ENCODE measurements around the gene KCNC1. TPM values are rescaled to one million over a fixed set of nuclear protein-coding genes. Genes with fewer than 3 reads are reported as not detected.

Gene KCNC1
- total RNA-seq, 1 donor from 2014 or later = not detected

- no peak for DNase-seq (ENCODE audit: low read depth)
- Histone ChIP-seq H3K36me3 (ENCODE audit: control insufficient read depth, insufficient read depth, low read length) (no peaks in the 10 kb centered on the region), H3K4me3 (ENCODE audit: low read depth, low read length) (no peak overlapping the region), H3K27me3 (ENCODE audit: control insufficient read depth, insufficient read depth, low read length) (no peaks in the 10 kb centered on the region)
- TF ChIP-seq CTCF (IDR thresholded peaks at IDR 0.05; ENCODE audit: insufficient read depth, low read length, poor library complexity, severe bottlenecking) = no peak
These were observed 64.1 kb downstream of the KCNC1 start for GRCh38 chr11:17798716-17799115.

GRCh38 chr11:17799147-17799546 is 64.6 kb downstream of the KCNC1 start:
- no peaks in the 10 kb centered on the region for H3K36me3 ChIP-seq (ENCODE audit: control insufficient read depth, insufficient read depth, low read length)
- no peak overlapping the region for H3K4me3 ChIP-seq (ENCODE audit: low read depth, low read length)
- TF ChIP-seq CTCF (IDR thresholded peaks at IDR 0.05; ENCODE audit: insufficient read depth, low read length, poor library complexity, severe bottlenecking) = no peak
- no peak for DNase-seq (ENCODE audit: low read depth)
- no peaks in the 10 kb centered on the region for H3K27me3 ChIP-seq (ENCODE audit: control insufficient read depth, insufficient read depth, low read length)

- Histone ChIP-seq H3K27me3 (ENCODE audit: control insufficient read depth, insufficient read depth, low read length) (no peaks in the 10 kb centered on the region), H3K4me3 (ENCODE audit: low read depth, low read length) (no peak overlapping the region), H3K36me3 (ENCODE audit: control insufficient read depth, insufficient read depth, low read length) (no peaks in the 10 kb centered on the region)
- DNase-seq (ENCODE audit: low read depth) = no peak
- TF ChIP-seq CTCF (IDR thresholded peaks at IDR 0.05; ENCODE audit: insufficient read depth, low read length, poor library complexity, severe bottlenecking) = no peak
These were observed 66.6 kb downstream of the KCNC1 start for GRCh38 chr11:17801166-17801565.

- Histone ChIP-seq H3K36me3 (ENCODE audit: control insufficient read depth, insufficient read depth, low read length) (no peaks in the 10 kb centered on the region), H3K4me3 (ENCODE audit: low read depth, low read length) (no peak overlapping the region), H3K27me3 (ENCODE audit: control insufficient read depth, insufficient read depth, low read length) (no peaks in the 10 kb centered on the region)
- no peak for TF ChIP-seq CTCF (IDR thresholded peaks at IDR 0.05; ENCODE audit: insufficient read depth, low read length, poor library complexity, severe bottlenecking)
- no peak for DNase-seq (ENCODE audit: low read depth)
These were observed 67.9 kb downstream of the KCNC1 start for GRCh38 chr11:17802491-17802890.

- TF ChIP-seq CTCF (IDR thresholded peaks at IDR 0.05; ENCODE audit: insufficient read depth, low read length, poor library complexity, severe bottlenecking) = no peak
- no peaks in the 10 kb centered on the region for H3K36me3 ChIP-seq (ENCODE audit: control insufficient read depth, insufficient read depth, low read length)
- no peak overlapping the region for H3K4me3 ChIP-seq (ENCODE audit: low read depth, low read length)
- H3K27me3 ChIP-seq (ENCODE audit: control insufficient read depth, insufficient read depth, low read length) = no peaks in the 10 kb centered on the region
- DNase-seq (ENCODE audit: low read depth) = no peak
These were observed 69.3 kb downstream of the KCNC1 start for GRCh38 chr11:17803754-17804334.

GRCh38 chr11:17805043-17805442 is 70.5 kb downstream of the KCNC1 start:
- TF ChIP-seq CTCF (IDR thresholded peaks at IDR 0.05; ENCODE audit: insufficient read depth, low read length, poor library complexity, severe bottlenecking) = no peak
- Histone ChIP-seq H3K4me3 (ENCODE audit: low read depth, low read length) (no peak overlapping the region), H3K36me3 (ENCODE audit: control insufficient read depth, insufficient read depth, low read length) (no peaks in the 10 kb centered on the region), H3K27me3 (ENCODE audit: control insufficient read depth, insufficient read depth, low read length) (no peaks in the 10 kb centered on the region)
- DNase-seq (ENCODE audit: low read depth) = no peak

Data from kidney epithelial cell (primary cell).